IPS-20b (cell line): ENCODE results near the gene EBI3.
"Not testable (repeated sequence)": the region's sequence is repeated elsewhere in the genome, so short reads cannot be mapped to it uniquely, and the experiment has no call there.

Source experiments
- H3K27ac ChIP-seq: one replicate; pipeline ENCODE4 v1.5.1; 2013; ENCODE audit warnings: low read length
- H3K27me3 ChIP-seq: 2 replicates; pipeline ENCODE4 v1.6.1; 2013; ENCODE audit warnings: mild to moderate bottlenecking, low read length, inconsistent platforms; ENCODE audit not compliant: insufficient read depth
- H3K36me3 ChIP-seq: 2 replicates; pipeline ENCODE4 v1.6.1; 2013; ENCODE audit warnings: low read depth, mild to moderate bottlenecking, inconsistent platforms, low read length, moderate library complexity; ENCODE audit not compliant: insufficient read depth
- H3K4me1 ChIP-seq: 2 replicates; pipeline ENCODE4 v1.6.1; 2013; ENCODE audit warnings: mild to moderate bottlenecking, control low read depth, inconsistent platforms, low read length, moderate library complexity; ENCODE audit not compliant: insufficient read depth
- H3K4me3 ChIP-seq: 2 replicates; pipeline ENCODE4 v1.5.1; 2013; ENCODE audit warnings: mild to moderate bottlenecking, low read length, inconsistent platforms
- H3K9ac ChIP-seq: 2 replicates; pipeline ENCODE4 v1.6.1; 2013; ENCODE audit warnings: low read depth, mild to moderate bottlenecking, inconsistent platforms, low read length, moderate library complexity
- H3K9me3 ChIP-seq: 2 replicates; pipeline ENCODE4 v1.6.1; 2013; ENCODE audit warnings: mild to moderate bottlenecking, low read depth, low read length, inconsistent platforms; ENCODE audit not compliant: insufficient read depth

The EBI3 gene

DNA sequence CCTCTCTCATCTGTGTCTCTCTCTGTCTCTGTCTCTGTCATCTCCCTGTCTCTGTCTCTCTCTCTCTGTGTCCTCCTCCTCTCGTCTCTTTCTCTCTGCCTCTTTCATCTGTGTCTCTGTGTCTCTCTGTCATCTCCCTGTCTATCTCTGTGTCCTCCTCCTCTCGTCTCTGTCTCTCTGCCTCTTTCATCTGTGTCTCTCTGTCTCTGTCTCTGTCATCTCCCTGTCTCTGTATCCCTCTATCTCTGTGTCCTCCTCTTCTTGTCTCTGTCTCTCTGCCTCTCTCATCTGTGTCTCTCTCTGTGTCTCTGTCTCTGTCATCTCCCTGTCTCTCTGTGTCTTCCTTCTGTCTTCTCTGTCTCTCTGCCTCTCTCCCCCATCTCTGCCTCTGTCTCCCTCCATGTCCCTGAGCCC, 551 bp upstream of the EBI3 start:
- Histone ChIP-seq H3K27ac (no peak overlapping the region), H3K27me3 (peaks cover 14% of the 10 kb centered on the region), H3K4me3 (0 out of 2 replicates have a peak overlapping the region, but pooled peaks have one; percentile 3), H3K9ac (no peak overlapping the region), H3K4me1 (0 out of 2 replicates have a peak, but pooled peaks cover 4% of the 10 kb centered on the region), H3K9me3 (no peaks in the 10 kb centered on the region), H3K36me3 (no peaks in the 10 kb centered on the region)

DNA sequence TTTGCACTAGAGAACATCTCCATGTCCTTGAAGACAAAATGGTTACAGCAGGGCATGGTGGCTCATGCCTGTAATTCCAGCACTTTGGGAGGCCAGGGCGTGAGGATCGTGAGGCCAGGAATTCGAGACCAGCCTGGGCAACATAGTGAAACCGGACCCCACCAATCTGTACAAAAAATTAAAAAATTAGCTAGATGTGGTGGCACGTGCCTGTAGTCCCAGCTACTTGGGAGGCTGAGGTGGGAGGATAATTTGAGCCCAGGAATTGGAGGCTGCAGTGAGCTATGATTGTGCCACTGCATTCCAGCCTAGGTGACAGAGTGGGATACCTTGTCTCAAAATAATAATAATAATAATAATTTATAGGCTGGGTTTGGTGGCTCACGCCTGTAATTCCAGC, 914 bp downstream of the EBI3 start:
- not testable (repeated sequence) for H3K4me3 ChIP-seq, H3K9me3 ChIP-seq, H3K27ac ChIP-seq, H3K4me1 ChIP-seq, H3K9ac ChIP-seq, H3K36me3 ChIP-seq
- peaks cover 14% of the 10 kb centered on the region for H3K27me3 ChIP-seq

DNA sequence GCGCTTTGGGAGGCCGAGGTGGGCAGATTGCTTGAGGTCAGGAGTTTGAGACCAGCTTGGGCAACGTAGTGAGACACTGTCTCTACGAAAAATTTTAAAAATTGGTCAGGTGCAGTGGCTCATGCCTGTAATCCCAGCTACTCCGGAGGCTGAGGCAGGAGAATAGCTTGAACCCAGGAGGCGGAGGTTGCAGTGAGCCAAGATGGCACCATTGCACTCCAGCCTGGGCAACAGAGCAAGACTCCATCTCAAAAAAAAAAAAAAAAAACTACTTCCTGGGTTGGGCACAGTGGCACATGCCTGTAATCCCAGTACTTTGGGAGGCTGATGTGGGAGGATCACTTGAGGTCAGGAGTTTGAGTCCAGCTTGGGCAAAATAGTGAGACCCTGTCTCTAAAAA, 2.2 kb downstream of the EBI3 start:
- H3K27ac ChIP-seq, H3K4me1 ChIP-seq, H3K36me3 ChIP-seq, H3K4me3 ChIP-seq, H3K9me3 ChIP-seq, H3K9ac ChIP-seq: not testable (repeated sequence)
- H3K27me3 ChIP-seq = peaks cover 14% of the 10 kb centered on the region

DNA sequence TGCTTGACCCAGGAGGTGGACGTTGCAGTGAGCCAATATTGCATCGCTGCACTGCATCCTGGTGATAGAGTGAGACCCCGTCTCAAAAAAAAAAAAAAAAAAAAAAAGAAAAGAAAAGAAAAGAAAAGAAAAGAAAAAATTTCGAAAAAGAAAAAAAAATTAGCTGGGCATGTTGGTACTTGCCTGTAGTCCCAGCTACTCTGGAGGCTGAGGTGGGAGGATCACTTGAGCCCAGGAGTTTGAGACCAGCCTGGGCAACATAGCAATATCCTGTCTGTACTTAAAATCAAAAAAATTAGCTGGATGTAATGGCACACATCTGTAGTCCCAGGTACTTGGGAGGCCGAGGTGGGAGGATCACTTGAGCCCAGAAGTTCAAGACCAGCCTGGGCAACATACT, 2.8 kb downstream of the EBI3 start:
- H3K9ac ChIP-seq, H3K36me3 ChIP-seq, H3K27ac ChIP-seq, H3K4me1 ChIP-seq, H3K9me3 ChIP-seq, H3K4me3 ChIP-seq: not testable (repeated sequence)
- peaks cover 14% of the 10 kb centered on the region for H3K27me3 ChIP-seq

DNA sequence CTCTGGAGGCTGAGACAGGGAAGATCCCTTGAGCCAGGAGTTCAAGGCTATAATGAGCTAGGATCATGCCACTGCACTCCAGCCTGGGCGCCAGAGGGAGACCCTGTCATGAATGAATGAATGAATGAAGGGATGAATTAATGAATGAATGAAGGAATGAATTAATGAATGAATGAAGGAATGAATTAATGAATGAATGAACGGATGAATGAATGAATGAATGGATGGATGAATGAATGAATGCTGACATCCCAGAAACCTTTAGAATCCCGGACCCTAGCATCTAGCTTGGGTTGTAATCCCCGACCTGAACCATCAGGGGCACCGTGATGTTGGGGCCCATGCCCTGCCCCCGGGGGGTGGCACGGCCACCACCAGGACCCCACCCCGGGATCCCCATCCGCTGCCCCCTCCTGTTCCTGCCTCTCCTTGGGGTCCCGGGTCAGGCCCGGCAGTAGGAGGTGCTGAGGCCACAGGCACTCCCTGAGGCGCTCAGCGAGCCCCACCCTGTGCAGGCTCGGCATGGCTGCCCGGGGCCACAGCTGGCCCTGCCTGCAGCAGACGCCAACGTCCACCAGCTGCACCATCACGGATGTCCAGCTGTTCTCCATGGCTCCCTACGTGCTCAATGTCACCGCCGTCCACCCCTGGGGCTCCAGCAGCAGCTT, 3.4 kb downstream of the EBI3 start:
- no peaks in the 10 kb centered on the region for H3K9me3 ChIP-seq
- H3K4me1 ChIP-seq = 0 out of 2 replicates have a peak, but pooled peaks cover 4% of the 10 kb centered on the region
- H3K27me3 ChIP-seq = peaks cover 12% of the 10 kb centered on the region
- H3K36me3 ChIP-seq = no peaks in the 10 kb centered on the region
- H3K4me3 ChIP-seq = no peak overlapping the region
- H3K9ac ChIP-seq = no peak overlapping the region
- H3K27ac ChIP-seq = no peak overlapping the region

DNA sequence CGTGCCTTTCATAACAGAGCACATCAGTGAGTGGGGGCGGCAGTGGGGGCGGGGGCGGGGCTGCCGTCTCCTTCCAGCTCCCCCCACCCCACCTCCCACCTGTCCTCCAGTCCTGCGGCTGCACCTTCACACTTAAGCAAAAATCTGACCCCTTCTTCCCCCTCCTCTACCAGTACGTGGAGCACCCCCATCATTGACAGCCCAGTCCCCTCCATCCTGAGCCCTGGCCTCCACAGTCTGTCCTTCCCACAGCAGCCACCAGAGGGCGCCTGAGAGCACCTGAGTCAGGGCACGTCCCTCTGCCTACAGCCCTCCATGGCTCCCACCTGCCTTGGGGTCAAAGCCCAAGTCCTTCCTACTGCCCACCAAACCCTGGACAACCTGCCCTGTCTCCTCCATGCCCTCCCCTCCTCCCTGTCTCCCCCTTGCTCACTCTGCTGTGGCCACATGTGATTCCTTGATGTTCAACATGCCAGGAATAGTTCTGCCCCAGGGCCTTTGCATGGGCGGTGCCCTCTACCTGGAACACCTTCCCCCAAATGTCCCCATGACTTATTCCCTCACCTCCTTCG, 4.0 kb downstream of the EBI3 start:
- no peak overlapping the region for H3K27ac ChIP-seq
- no peaks in the 10 kb centered on the region for H3K9me3 ChIP-seq
- no peak overlapping the region for H3K4me3 ChIP-seq
- no peak overlapping the region for H3K9ac ChIP-seq
- peaks cover 6% of the 10 kb centered on the region for H3K27me3 ChIP-seq
- 0 out of 2 replicates have a peak, but pooled peaks cover 4% of the 10 kb centered on the region for H3K4me1 ChIP-seq
- H3K36me3 ChIP-seq = no peaks in the 10 kb centered on the region

DNA sequence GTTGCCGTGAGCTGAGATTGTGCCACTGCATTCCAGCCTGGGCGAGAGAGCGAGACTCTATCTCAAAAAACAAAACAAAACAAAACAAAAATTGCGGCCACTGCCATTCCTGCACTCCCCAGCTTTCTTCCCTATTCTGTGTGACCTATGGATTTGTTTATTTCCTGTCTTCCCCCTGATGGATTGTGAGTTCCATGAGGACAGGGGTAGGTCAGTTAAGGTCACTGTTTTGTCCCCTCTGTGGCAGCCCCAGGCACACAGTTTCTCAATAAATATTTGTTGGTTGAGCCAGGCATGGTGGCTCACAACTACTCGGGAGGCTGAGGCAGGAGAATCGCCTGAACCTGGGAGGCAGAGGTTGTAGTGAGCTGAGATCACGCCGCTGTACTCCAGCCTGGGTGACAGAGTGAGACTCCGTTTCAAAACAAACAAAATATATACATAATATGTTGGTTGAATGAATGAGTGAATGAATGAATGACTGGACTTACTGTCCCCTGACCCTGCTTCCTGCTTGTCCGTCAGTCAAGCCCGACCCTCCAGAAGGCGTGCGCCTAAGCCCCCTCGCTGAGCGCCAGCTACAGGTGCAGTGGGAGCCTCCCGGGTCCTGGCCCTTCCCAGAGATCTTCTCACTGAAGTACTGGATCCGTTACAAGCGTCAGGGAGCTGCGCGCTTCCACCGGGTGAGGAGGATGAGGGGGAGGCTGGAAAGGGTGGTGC, 5.0 kb downstream of the EBI3 start:
- Histone ChIP-seq H3K4me3 (no peak overlapping the region), H3K9ac (no peak overlapping the region), H3K27me3 (no peaks in the 10 kb centered on the region), H3K9me3 (no peaks in the 10 kb centered on the region), H3K4me1 (no peaks in the 10 kb centered on the region), H3K36me3 (no peaks in the 10 kb centered on the region), H3K27ac (no peak overlapping the region)

DNA sequence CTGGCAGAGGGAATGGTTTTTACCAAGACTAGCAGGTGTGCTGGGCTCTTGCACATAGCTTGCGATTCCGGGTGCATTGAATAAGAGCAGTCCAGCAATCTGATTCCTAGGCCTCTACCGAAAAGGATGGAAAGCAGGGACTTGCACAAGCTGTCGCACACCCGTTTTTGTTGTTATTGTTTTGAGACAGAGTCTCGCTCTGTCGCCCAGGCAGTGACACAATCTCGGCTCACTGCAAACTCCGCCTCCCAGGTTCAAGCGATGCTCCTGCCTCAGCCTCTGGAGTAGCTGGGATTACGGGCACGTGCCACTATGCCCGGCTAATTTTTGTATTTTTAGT, 5.5 kb downstream of the EBI3 start:
- no peak overlapping the region for H3K4me3 ChIP-seq
- no peaks in the 10 kb centered on the region for H3K36me3 ChIP-seq

DNA sequence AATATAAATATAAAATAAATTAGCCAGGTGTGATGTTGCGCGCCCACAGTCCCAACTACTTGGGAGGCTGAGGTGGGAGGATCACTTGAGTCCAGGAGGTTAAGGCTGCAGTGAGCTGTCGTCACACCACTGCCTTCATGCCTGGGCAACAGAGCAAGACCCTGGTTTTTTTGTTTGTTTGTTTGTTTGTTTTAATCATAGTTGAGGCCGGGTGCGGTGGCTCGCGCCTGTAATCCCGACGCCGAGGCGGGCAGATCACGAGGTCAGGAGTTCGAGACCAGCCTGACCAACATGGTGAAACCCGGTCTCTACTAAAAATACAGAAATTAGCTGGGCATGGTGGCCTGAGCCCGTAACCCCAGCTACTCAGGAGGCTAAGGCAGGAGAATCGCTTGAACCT, 8.2 kb downstream of the EBI3 start:
- not testable (repeated sequence) for H3K36me3 ChIP-seq, H3K27ac ChIP-seq, H3K9ac ChIP-seq, H3K9me3 ChIP-seq, H3K4me3 ChIP-seq, H3K4me1 ChIP-seq, H3K27me3 ChIP-seq

More for the DNA sequence above, 5.5 kb downstream of the EBI3 start:
- Histone ChIP-seq H3K4me1 (no peaks in the 10 kb centered on the region), H3K27me3 (no peaks in the 10 kb centered on the region), H3K9ac (no peak overlapping the region), H3K27ac (no peak overlapping the region), H3K9me3 (no peaks in the 10 kb centered on the region)

DNA sequence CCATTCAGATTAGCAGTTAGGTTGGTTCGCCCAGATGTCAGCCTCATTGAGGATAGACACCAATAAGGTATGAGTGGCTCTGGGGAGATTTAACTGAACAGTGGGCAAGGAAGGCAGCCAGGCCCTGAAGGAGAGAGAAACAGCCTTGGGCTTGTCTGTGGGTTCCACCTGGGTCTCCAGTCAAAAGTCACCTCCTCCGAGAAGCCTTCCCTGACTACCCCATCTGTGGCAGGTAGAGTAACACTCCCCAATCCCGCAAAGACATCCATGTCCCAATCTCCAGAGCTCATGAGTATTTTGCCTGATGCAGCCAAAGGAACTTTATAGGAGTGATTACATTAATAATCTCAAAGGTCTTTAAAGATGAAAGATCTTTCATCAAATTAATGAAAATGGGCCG, 9.5 kb downstream of the EBI3 start:
- Histone ChIP-seq H3K27ac (no peak overlapping the region), H3K4me1 (no peaks in the 10 kb centered on the region), H3K36me3 (no peaks in the 10 kb centered on the region), H3K9me3 (no peaks in the 10 kb centered on the region; the same call in 1 of the 2 replicates), H3K4me3 (no peak overlapping the region), H3K9ac (no peak overlapping the region), H3K27me3 (0 out of 2 replicates have a peak, but pooled peaks cover 4% of the 10 kb centered on the region)

DNA sequence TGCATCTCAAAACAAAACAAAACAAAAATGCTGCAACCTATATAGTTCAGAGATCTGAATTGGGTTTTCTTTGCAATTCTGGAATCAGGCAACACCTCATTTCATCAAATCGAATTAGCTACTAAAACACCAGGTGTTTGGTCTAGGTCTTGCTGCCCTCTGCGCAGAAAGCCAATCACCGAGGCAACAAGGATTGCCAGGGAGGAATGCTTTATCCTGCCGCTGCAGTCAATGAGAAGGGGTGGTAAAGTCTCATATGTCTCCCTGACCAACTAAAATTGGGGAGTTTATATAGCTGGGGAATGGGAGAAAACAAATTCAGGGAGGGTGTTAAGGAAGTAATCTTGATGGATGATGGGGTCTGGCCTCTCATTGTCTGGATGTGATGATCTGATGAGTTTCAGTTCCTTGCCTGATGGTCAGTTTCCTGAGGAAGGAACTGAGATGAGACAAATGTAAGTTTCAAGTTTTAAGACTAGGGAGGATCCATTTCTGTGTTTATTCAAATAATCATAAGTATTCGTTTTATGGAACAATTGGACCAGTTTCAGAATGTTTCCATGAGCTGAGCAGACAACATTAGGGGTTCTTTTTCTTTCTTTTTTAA, 12.6 kb downstream of the EBI3 start:
- Histone ChIP-seq H3K4me1 (no peaks in the 10 kb centered on the region), H3K27me3 (0 out of 2 replicates have a peak, but pooled peaks cover 4% of the 10 kb centered on the region), H3K9me3 (no peaks in the 10 kb centered on the region; the same call in 1 of the 2 replicates), H3K36me3 (no peaks in the 10 kb centered on the region), H3K4me3 (no peak overlapping the region), H3K27ac (no peak overlapping the region), H3K9ac (no peak overlapping the region)
